Measurements from ENCODE around the gene CPN1. TPM values are rescaled to one million over a fixed set of nuclear protein-coding genes. Genes with fewer than 3 reads are reported as not detected.
A peak's percentile ranks its signal among the peaks of the same experiment; 100 is the strongest.

The CPN1 gene
- total and polyA plus RNA-seq, 2 experiments from 2014 or later, result 0.32 TPM; not detected in 1

DNA sequence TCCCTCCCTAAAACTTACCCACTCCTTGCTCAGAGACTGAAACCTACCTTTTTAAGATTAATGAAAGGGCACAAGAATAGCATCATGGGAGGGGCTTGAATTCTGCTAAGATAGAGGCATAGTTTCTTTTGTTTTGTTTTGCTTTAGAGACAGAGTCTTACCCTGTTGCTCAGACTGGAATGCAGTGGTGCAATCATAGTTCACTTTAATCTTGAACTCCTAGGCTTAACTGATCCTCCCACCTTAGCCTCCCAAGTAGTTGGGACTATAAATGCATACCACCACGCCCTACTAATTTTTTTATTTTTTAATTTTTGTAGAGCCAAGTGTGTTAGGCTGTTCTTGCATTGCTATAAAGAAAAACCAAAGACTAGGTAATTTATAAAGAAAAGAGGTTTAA is 54.3 kb downstream of the CPN1 start:
- Histone ChIP-seq H3K4me3 (no peak overlapping the region), H3K4me1 (ENCODE audit: insufficient read depth) (no peaks in the 10 kb centered on the region), H3K27ac (ENCODE audit: low read depth) (no peak overlapping the region), H3K4me2 (no peak overlapping the region), H3K27me3 (ENCODE audit: insufficient read depth) (no peaks in the 10 kb centered on the region), H3F3A (replicated peaks; ENCODE audit: low read depth) (no peaks in the 10 kb centered on the region), H3K9me2 (ENCODE audit: insufficient read depth) (no peaks in the 10 kb centered on the region), H3K36me3 (ENCODE audit: insufficient read depth) (no peaks in the 10 kb centered on the region; the same call in 1 of the 2 replicates), H2AFZ (no peak overlapping the region), H3K79me2 (replicated peaks; ENCODE audit: insufficient read depth) (no peaks in the 10 kb centered on the region), H4K20me1 (replicated peaks; ENCODE audit: insufficient read depth) (no peaks in the 10 kb centered on the region)
- Mint-ChIP-seq H3K4me1 (no peaks in the 10 kb centered on the region), H3K9me3 (peaks cover 33% of the 10 kb centered on the region), H3K27me3 (ENCODE audit: insufficient read depth, low read depth, poor library complexity) (no peaks in the 10 kb centered on the region), H3K36me3 (ENCODE audit: low read depth) (peaks cover 17% of the 10 kb centered on the region), H3K27ac (no peak overlapping the region), H3K4me3 (no peak overlapping the region)
- TF ChIP-seq STAT1 (IDR thresholded peaks at IDR 0.05; ENCODE audit: unreplicated experiment) (no peak), ZNF331 (CRISPR knock-in tag; IDR thresholded peaks at IDR 0.05; ENCODE audit: low read depth) (no peak), EZH2 (IDR thresholded peaks at IDR 0.05; ENCODE audit: low read depth, unreplicated experiment) (no peak)
- TF ChIP-seq, protein P1, sequence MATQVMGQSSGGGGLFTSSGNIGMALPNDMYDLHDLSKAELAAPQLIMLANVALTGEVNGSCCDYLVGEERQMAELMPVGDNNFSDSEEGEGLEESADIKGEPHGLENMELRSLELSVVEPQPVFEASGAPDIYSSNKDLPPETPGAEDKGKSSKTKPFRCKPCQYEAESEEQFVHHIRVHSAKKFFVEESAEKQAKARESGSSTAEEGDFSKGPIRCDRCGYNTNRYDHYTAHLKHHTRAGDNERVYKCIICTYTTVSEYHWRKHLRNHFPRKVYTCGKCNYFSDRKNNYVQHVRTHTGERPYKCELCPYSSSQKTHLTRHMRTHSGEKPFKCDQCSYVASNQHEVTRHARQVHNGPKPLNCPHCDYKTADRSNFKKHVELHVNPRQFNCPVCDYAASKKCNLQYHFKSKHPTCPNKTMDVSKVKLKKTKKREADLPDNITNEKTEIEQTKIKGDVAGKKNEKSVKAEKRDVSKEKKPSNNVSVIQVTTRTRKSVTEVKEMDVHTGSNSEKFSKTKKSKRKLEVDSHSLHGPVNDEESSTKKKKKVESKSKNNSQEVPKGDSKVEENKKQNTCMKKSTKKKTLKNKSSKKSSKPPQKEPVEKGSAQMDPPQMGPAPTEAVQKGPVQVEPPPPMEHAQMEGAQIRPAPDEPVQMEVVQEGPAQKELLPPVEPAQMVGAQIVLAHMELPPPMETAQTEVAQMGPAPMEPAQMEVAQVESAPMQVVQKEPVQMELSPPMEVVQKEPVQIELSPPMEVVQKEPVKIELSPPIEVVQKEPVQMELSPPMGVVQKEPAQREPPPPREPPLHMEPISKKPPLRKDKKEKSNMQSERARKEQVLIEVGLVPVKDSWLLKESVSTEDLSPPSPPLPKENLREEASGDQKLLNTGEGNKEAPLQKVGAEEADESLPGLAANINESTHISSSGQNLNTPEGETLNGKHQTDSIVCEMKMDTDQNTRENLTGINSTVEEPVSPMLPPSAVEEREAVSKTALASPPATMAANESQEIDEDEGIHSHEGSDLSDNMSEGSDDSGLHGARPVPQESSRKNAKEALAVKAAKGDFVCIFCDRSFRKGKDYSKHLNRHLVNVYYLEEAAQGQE (IDR thresholded peaks at IDR 0.05; ENCODE audit: unreplicated experiment), result no peak
- TF ChIP-seq, protein P2, sequence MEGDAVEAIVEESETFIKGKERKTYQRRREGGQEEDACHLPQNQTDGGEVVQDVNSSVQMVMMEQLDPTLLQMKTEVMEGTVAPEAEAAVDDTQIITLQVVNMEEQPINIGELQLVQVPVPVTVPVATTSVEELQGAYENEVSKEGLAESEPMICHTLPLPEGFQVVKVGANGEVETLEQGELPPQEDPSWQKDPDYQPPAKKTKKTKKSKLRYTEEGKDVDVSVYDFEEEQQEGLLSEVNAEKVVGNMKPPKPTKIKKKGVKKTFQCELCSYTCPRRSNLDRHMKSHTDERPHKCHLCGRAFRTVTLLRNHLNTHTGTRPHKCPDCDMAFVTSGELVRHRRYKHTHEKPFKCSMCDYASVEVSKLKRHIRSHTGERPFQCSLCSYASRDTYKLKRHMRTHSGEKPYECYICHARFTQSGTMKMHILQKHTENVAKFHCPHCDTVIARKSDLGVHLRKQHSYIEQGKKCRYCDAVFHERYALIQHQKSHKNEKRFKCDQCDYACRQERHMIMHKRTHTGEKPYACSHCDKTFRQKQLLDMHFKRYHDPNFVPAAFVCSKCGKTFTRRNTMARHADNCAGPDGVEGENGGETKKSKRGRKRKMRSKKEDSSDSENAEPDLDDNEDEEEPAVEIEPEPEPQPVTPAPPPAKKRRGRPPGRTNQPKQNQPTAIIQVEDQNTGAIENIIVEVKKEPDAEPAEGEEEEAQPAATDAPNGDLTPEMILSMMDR (conservative IDR thresholded peaks at IDR 0.05; ENCODE audit: low read depth in 2 of 2), result no peak
- DNase-seq (ENCODE audit: low spot score) (no peak), ATAC-seq (no peak)

DNA sequence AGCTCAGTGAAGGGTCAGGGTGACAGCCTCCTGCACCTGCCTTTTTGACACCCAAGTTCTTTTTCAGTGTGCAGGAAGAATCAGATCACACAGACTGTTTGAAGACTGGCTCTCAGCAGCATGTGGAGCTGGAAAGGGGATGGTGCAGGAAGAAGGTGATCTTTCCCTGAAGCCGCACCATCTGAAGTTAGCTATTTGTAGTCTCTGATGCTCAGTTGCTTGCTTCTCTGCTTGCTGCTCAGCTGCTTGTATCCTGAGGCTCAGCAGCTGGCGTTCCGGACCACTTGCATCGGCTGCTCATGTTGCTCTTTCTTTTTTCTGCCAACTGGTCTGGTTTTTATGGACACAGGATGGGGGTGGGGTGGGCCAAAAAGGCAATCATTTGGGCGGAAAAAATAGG is 56.1 kb downstream of the CPN1 start:
- peaks cover 3% of the 10 kb centered on the region; the same call in 2 of the 3 replicates for H3K4me1 Mint-ChIP-seq
- ATAC-seq, result no peak
- no peaks in the 10 kb centered on the region for H3K9me2 ChIP-seq (ENCODE audit: insufficient read depth)
- H3K27me3 ChIP-seq (ENCODE audit: insufficient read depth), result no peaks in the 10 kb centered on the region
- peaks cover 17% of the 10 kb centered on the region for H3K36me3 Mint-ChIP-seq (ENCODE audit: low read depth)
- H3K27me3 Mint-ChIP-seq (ENCODE audit: insufficient read depth, low read depth, poor library complexity), result no peaks in the 10 kb centered on the region
- H3K4me3 Mint-ChIP-seq, result no peak overlapping the region
- no peak for DNase-seq (ENCODE audit: low spot score)
- no peak overlapping the region for H3K4me3 ChIP-seq
- H3K27ac Mint-ChIP-seq, result no peak overlapping the region
- peaks cover 33% of the 10 kb centered on the region for H3K9me3 Mint-ChIP-seq
- 0 out of 2 replicates have a peak, but pooled peaks cover 5% of the 10 kb centered on the region for H3K4me1 ChIP-seq (ENCODE audit: insufficient read depth)
- no peak overlapping the region for H3K27ac ChIP-seq (ENCODE audit: low read depth)
- H3K4me2 ChIP-seq, result no peak overlapping the region
- H2AFZ ChIP-seq, result peak overlapping the region; percentile 87
- H3K79me2 ChIP-seq (replicated peaks; ENCODE audit: insufficient read depth), result no peaks in the 10 kb centered on the region
- no peaks in the 10 kb centered on the region for H3F3A ChIP-seq (replicated peaks; ENCODE audit: low read depth)
- H3K36me3 ChIP-seq (ENCODE audit: insufficient read depth), result no peaks in the 10 kb centered on the region; the same call in 1 of the 2 replicates
- no peaks in the 10 kb centered on the region for H4K20me1 ChIP-seq (replicated peaks; ENCODE audit: insufficient read depth)
- TF ChIP-seq ZNF331 (CRISPR knock-in tag; IDR thresholded peaks at IDR 0.05; ENCODE audit: low read depth) (no peak), ZNF114 (CRISPR knock-in tag; IDR thresholded peaks at IDR 0.05) (no peak), EZH2 (IDR thresholded peaks at IDR 0.05; ENCODE audit: low read depth, unreplicated experiment) (no peak), EZH2phosphoT487 (IDR thresholded peaks at IDR 0.05; ENCODE audit: unreplicated experiment) (no peak), CREB1 (CRISPR knock-in tag; IDR thresholded peaks at IDR 0.05; ENCODE audit: low read depth) (no peak), NANOG (IDR thresholded peaks at IDR 0.05; ENCODE audit: borderline replicate concordance) (no peak)
- TF ChIP-seq, protein P3, sequence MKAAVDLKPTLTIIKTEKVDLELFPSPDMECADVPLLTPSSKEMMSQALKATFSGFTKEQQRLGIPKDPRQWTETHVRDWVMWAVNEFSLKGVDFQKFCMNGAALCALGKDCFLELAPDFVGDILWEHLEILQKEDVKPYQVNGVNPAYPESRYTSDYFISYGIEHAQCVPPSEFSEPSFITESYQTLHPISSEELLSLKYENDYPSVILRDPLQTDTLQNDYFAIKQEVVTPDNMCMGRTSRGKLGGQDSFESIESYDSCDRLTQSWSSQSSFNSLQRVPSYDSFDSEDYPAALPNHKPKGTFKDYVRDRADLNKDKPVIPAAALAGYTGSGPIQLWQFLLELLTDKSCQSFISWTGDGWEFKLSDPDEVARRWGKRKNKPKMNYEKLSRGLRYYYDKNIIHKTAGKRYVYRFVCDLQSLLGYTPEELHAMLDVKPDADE (IDR thresholded peaks at IDR 0.05), result no peak
- TF ChIP-seq, protein P1 (IDR thresholded peaks at IDR 0.05; ENCODE audit: unreplicated experiment), result no peak
- TF ChIP-seq, protein P2 (conservative IDR thresholded peaks at IDR 0.05; ENCODE audit: low read depth in 2 of 2), result no peak
